ENCODE data around the gene RNF14.

The RNF14 gene

GRCh38 chr5:141958546-141959172 is 10.2 kb upstream of the RNF14 start:
- Mint-ChIP-seq H3K36me3 (peaks cover 4% of the 10 kb centered on the region), H3K9me3 (ENCODE audit: low read depth) (no peaks in the 10 kb centered on the region), H3K4me1 (ENCODE audit: low read depth) (peaks cover 39% of the 10 kb centered on the region), H3K4me3 (peak overlapping the region; percentile 56), H3K27me3 (no peaks in the 10 kb centered on the region), H3K27ac (peak overlapping the region; percentile 19)

GRCh38 chr5:141960018-141960417 is 8.9 kb upstream of the RNF14 start:
- Mint-ChIP-seq H3K9me3 (ENCODE audit: low read depth) (no peaks in the 10 kb centered on the region), H3K36me3 (peaks cover 2% of the 10 kb centered on the region), H3K4me3 (no peak overlapping the region), H3K27ac (no peak overlapping the region), H3K27me3 (no peaks in the 10 kb centered on the region), H3K4me1 (ENCODE audit: low read depth) (peaks cover 39% of the 10 kb centered on the region)

- H3K4me1 Mint-ChIP-seq (ENCODE audit: low read depth) = peaks cover 39% of the 10 kb centered on the region
- peak overlapping the region; percentile 25 for H3K4me3 Mint-ChIP-seq
- no peaks in the 10 kb centered on the region for H3K9me3 Mint-ChIP-seq (ENCODE audit: low read depth)
- no peaks in the 10 kb centered on the region for H3K27me3 Mint-ChIP-seq
- peak overlapping the region; percentile 88 for H3K27ac Mint-ChIP-seq
- H3K36me3 Mint-ChIP-seq = peaks cover 2% of the 10 kb centered on the region
Measured at GRCh38 chr5:141960449-141961323, 8.2 kb upstream of the RNF14 start.

GRCh38 chr5:141961466-141961865 is 7.4 kb upstream of the RNF14 start:
- Mint-ChIP-seq H3K27me3 (no peaks in the 10 kb centered on the region), H3K4me3 (no peak overlapping the region), H3K9me3 (ENCODE audit: low read depth) (no peaks in the 10 kb centered on the region), H3K36me3 (peaks cover under 1% of the 10 kb centered on the region), H3K27ac (peak overlapping the region; percentile 88), H3K4me1 (ENCODE audit: low read depth) (peaks cover 39% of the 10 kb centered on the region)

- no peak overlapping the region for H3K27ac Mint-ChIP-seq
- H3K4me1 Mint-ChIP-seq (ENCODE audit: low read depth) = peaks cover 35% of the 10 kb centered on the region
- H3K4me3 Mint-ChIP-seq = no peak overlapping the region
- H3K36me3 Mint-ChIP-seq = no peaks in the 10 kb centered on the region
- H3K9me3 Mint-ChIP-seq (ENCODE audit: low read depth) = no peaks in the 10 kb centered on the region
- no peaks in the 10 kb centered on the region for H3K27me3 Mint-ChIP-seq
Measured at GRCh38 chr5:141963701-141964100, 5.2 kb upstream of the RNF14 start.

- Mint-ChIP-seq H3K4me1 (ENCODE audit: low read depth) (peaks cover 32% of the 10 kb centered on the region), H3K27me3 (no peaks in the 10 kb centered on the region), H3K9me3 (ENCODE audit: low read depth) (no peaks in the 10 kb centered on the region), H3K27ac (no peak overlapping the region), H3K36me3 (no peaks in the 10 kb centered on the region), H3K4me3 (no peak overlapping the region)
Measured at GRCh38 chr5:141965071-141965470, 3.8 kb upstream of the RNF14 start.

GRCh38 chr5:141966275-141966962 is 2.5 kb upstream of the RNF14 start:
- Mint-ChIP-seq H3K4me1 (ENCODE audit: low read depth) (peaks cover 29% of the 10 kb centered on the region), H3K4me3 (no peak overlapping the region), H3K36me3 (no peaks in the 10 kb centered on the region), H3K27me3 (no peaks in the 10 kb centered on the region), H3K27ac (no peak overlapping the region), H3K9me3 (ENCODE audit: low read depth) (no peaks in the 10 kb centered on the region)

- Mint-ChIP-seq H3K27me3 (no peaks in the 10 kb centered on the region), H3K4me3 (no peak overlapping the region), H3K36me3 (no peaks in the 10 kb centered on the region), H3K27ac (no peak overlapping the region), H3K9me3 (ENCODE audit: low read depth) (no peaks in the 10 kb centered on the region), H3K4me1 (ENCODE audit: low read depth) (peaks cover 30% of the 10 kb centered on the region)
Measured at GRCh38 chr5:141966963-141967333, 2.0 kb upstream of the RNF14 start.

GRCh38 chr5:141969783-141970771 is 1.2 kb downstream of the RNF14 start:
- Mint-ChIP-seq H3K36me3 (peaks cover 4% of the 10 kb centered on the region), H3K9me3 (ENCODE audit: low read depth) (no peaks in the 10 kb centered on the region), H3K27me3 (no peaks in the 10 kb centered on the region), H3K4me1 (ENCODE audit: low read depth) (peaks cover 48% of the 10 kb centered on the region), H3K4me3 (peak overlapping the region; percentile 96), H3K27ac (peak overlapping the region; percentile 89)

GRCh38 chr5:141973871-141974595 is 5.1 kb downstream of the RNF14 start:
- Mint-ChIP-seq H3K4me3 (peak overlapping the region; percentile 67), H3K27ac (peak overlapping the region; percentile 90), H3K36me3 (peaks cover 10% of the 10 kb centered on the region), H3K9me3 (ENCODE audit: low read depth) (no peaks in the 10 kb centered on the region), H3K4me1 (ENCODE audit: low read depth) (peaks cover 44% of the 10 kb centered on the region), H3K27me3 (no peaks in the 10 kb centered on the region)

- H3K9me3 Mint-ChIP-seq (ENCODE audit: low read depth) = no peaks in the 10 kb centered on the region
- no peaks in the 10 kb centered on the region for H3K27me3 Mint-ChIP-seq
- H3K4me1 Mint-ChIP-seq (ENCODE audit: low read depth) = peaks cover 28% of the 10 kb centered on the region
- no peak overlapping the region for H3K27ac Mint-ChIP-seq
- no peak overlapping the region for H3K4me3 Mint-ChIP-seq
- H3K36me3 Mint-ChIP-seq = peaks cover 15% of the 10 kb centered on the region
Measured at GRCh38 chr5:141976176-141976575, 7.3 kb downstream of the RNF14 start.

GRCh38 chr5:141978389-141978788 is 9.5 kb downstream of the RNF14 start:
- peaks cover 15% of the 10 kb centered on the region for H3K36me3 Mint-ChIP-seq
- no peak overlapping the region for H3K27ac Mint-ChIP-seq
- no peaks in the 10 kb centered on the region for H3K27me3 Mint-ChIP-seq
- H3K4me3 Mint-ChIP-seq = no peak overlapping the region
- H3K4me1 Mint-ChIP-seq (ENCODE audit: low read depth) = peaks cover 22% of the 10 kb centered on the region
- no peaks in the 10 kb centered on the region for H3K9me3 Mint-ChIP-seq (ENCODE audit: low read depth)

GRCh38 chr5:141982626-141983025 is 13.7 kb downstream of the RNF14 start:
- Mint-ChIP-seq H3K4me1 (ENCODE audit: low read depth) (no peaks in the 10 kb centered on the region), H3K27me3 (no peaks in the 10 kb centered on the region), H3K27ac (no peak overlapping the region), H3K36me3 (peaks cover 7% of the 10 kb centered on the region), H3K4me3 (no peak overlapping the region), H3K9me3 (ENCODE audit: low read depth) (no peaks in the 10 kb centered on the region)

GRCh38 chr5:141986072-141986471 is 17.2 kb downstream of the RNF14 start:
- no peaks in the 10 kb centered on the region for H3K9me3 Mint-ChIP-seq (ENCODE audit: low read depth)
- H3K27me3 Mint-ChIP-seq = no peaks in the 10 kb centered on the region
- no peak overlapping the region for H3K4me3 Mint-ChIP-seq
- H3K4me1 Mint-ChIP-seq (ENCODE audit: low read depth) = no peaks in the 10 kb centered on the region
- no peak overlapping the region for H3K27ac Mint-ChIP-seq
- peaks cover 7% of the 10 kb centered on the region for H3K36me3 Mint-ChIP-seq

All from activated naive CD8-positive, alpha-beta T cell (primary cell).